ENCODE measurements around the gene FIGLA.
"Not testable (repeated sequence)": the region's sequence is repeated elsewhere in the genome, so short reads cannot be mapped to it uniquely, and the experiment has no call there.

Gene FIGLA

GRCh38 chr2:70747284-70747683, 43.2 kb downstream of the FIGLA start:
- in situ Hi-C loops (cut with MboI; ENCODE audit: low sequenced_read_pairs) = no loop called here

- in situ Hi-C loops (cut with MboI; ENCODE audit: low sequenced_read_pairs) = no loop called here
Measured at GRCh38 chr2:70746094-70746974, 44.1 kb downstream of the FIGLA start.

GRCh38 chr2:70745276-70745825, 45.1 kb downstream of the FIGLA start:
- in situ Hi-C loops (cut with MboI; ENCODE audit: low sequenced_read_pairs) = no loop called here

- in situ Hi-C loops (cut with MboI; ENCODE audit: low sequenced_read_pairs) = no loop called here
Measured at GRCh38 chr2:70744397-70744796, 46.0 kb downstream of the FIGLA start.

GRCh38 chr2:70743677-70744076, 46.8 kb downstream of the FIGLA start:
- in situ Hi-C loops (cut with MboI; ENCODE audit: low sequenced_read_pairs) = no loop called here

DNA sequence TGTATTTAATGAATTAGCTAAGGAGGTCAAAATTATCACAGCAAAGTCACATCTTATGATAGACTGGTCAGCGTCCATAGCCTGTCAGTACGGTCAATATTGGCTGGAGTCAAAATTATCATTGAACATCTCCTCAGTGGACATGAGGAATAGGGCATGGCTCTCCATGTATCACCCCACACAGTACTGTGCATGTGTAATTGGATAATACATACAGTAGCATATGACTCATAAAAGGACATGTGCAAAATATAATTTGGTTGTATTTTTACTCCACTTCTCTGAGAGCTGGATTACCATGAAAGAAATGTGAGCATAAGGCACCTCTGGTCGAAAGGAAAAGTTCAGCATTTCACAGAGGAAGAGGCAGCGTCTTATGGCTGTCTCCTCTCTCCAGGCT, 47.4 kb downstream of the FIGLA start:
- in situ Hi-C loops (cut with MboI; ENCODE audit: low sequenced_read_pairs) = no loop called here

GRCh38 chr2:70739492-70739891, 51.0 kb downstream of the FIGLA start:
- in situ Hi-C loops (cut with MboI; ENCODE audit: low sequenced_read_pairs) = not testable (repeated sequence)

DNA sequence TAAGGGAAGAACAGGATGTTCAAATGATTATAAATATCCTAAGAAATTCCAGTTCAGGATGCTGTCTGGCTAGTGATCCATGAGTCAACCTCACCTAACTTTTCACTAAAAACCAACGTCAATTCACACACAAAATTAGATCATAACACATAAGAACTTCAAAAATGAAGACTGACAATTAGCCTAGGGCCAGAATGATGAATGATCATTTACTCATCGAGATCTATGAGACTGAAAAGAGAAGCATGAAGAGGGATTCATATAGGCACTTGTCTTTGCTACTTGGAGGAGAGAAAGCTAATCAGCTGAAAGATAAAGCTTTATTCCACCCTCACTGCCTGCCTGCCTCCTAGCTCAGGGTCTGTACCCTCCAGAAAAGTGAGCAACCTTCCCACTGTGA, 52.3 kb downstream of the FIGLA start:
- in situ Hi-C loops (cut with MboI; ENCODE audit: low sequenced_read_pairs) = no loop called here

DNA sequence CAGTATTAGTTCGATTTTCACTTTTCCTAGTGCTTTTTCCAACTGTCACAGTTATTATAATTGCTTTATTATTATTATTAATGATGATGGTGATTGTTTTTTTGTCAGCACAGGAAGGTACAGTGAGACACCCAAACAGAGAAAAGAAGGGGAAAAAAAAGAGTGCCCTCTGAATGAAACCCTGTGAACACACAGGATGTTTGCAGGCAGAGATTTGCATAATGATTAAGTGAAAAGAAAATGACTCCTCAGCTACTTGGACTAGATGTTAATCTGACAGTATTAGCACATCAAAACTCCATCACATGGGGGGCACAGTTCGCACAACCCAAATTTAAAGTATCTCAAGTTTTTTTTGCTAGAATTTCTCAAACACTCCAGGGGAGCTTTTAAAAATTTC, 55.4 kb downstream of the FIGLA start:
- in situ Hi-C loops (cut with MboI; ENCODE audit: low sequenced_read_pairs) = no loop called here

DNA sequence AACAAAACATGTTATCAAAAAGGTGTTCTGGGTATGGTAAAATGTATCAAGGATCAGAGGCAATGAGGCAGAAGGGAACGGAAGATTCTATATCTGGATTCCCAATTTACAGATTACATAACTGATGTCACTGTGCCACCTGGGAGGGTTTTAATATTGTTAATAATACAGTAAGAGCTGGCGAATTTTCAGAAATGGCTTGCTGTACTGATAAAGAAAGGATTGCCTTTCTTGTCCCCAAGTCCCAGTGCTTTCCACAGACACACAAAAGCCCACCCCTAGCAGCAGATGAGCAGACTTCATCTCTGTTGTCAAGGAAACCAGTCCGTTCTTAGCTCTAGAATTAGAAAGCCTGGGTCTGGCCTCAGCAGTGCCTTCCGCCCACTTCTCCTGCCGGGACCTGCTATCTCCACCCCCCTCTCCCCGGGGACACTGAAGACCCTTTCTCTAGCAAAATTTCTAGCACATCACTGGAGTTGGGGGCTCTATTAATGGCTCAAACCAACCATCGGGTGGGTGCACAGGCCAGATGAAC, 56.7 kb downstream of the FIGLA start:
- in situ Hi-C loops (cut with MboI; ENCODE audit: low sequenced_read_pairs) = no loop called here

DNA sequence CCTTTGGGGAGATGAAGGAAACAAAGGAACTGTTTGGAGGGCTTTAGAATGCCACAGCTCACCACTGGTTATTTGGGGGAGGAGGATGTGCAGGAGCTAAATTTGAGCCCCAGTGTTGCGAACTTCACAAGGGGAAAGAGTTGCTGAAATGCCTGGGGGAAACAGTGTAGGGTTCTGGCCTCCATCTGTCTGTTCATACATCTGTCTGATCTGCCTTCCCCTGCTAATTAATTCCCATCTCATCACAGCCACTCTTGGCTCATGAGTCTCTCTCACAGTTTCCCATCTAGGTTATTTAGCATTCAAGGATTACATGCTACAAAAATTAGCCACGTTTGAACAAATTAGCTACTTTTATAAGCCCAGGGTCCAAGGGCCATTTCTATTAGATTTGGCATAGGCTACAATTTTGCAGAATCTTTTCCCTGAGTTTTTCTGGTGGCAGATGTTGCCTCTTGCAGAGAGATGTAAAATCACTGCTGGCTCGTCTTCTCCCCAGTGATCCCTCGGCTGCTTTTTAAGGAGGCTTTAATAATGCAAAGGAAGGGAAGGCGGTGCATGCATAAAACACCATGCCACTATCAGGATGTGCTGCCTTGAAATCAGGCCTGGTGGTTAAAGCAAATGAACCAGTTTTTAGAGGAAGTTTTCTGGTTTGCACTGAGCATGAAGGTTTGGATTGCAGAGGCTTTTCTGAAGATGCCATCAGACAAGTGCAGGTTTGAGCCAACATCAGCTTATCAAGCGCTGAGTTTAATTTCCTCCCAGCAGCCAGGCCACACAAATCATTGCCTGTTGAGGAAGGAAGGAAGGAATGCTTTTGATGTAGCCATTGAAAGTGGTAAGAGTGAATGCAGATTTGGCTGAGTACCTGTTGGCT, 57.4 kb downstream of the FIGLA start:
- in situ Hi-C loops (cut with MboI; ENCODE audit: low sequenced_read_pairs) = no loop called here

DNA sequence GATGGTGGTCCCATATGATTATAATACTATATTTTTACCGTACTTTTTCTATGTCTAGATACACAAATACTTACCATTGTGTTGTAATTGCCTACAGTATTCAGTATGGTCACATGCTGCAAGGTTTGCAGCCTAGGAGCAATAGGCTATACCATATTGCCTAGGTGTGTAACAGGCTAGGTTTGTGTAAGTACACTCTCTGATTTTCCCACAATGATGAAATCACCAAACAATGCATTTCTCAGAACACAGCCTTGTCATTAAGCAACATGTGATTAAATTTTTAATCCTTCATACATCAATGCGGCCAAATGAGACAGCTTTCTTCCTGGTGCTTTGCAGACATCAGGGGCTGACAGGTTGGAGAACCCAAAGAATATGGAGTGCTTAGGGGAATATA, 59.7 kb downstream of the FIGLA start:
- in situ Hi-C loops (cut with MboI; ENCODE audit: low sequenced_read_pairs) = no loop called here

DNA sequence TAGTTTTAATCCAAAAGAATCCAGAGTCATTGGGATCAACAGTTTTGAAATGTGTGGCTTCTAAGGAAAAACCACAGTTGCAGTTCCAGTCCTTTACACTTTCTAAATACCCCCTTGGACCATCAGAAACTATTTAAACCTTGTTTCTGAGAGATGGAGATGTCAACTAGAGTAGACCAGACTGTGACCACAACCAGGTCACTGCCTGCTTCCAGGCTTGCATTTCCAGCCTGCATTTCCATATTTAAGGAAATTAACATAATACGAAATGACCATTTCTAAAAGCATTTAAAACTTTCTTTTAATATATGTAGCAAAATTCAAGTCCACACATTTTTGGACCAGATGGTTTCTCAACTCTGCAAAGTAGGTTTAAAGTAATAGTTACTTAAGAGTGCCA, 60.8 kb downstream of the FIGLA start:
- in situ Hi-C loops (cut with MboI; ENCODE audit: low sequenced_read_pairs) = no loop called here

GRCh38 chr2:70728128-70728527, 62.3 kb downstream of the FIGLA start:
- in situ Hi-C loops (cut with MboI; ENCODE audit: low sequenced_read_pairs) = no loop called here

All from HL-60/S4 treated with retinoic acid at 250 ng/mL for 4 days and 3 days (cell line).